HFF-Myc (cell line): ENCODE measurements around the gene GPX5.

Experiments
- DNase-seq: peaks from one replicate; pipeline ENCODE4 v3.0.0-alpha.2; 2011; ENCODE audit warnings: low read depth; ENCODE audit errors: extremely low read depth
- H3K4me3 ChIP-seq: replicated peaks from 2 replicates; pipeline ENCODE4 v1.5.1; 2011; ENCODE audit warnings: low read depth, mild to moderate bottlenecking, control low read depth, low read length
- CTCF ChIP-seq: IDR thresholded peaks from 2 replicates; pipeline ENCODE4 v1.5.1; 2012; ENCODE audit warnings: mild to moderate bottlenecking, low read depth, low read length, control low read depth; ENCODE audit errors: missing control alignments

The GPX5 gene

GRCh38 chr6:28568515-28569108 is 42.9 kb downstream of the GPX5 start:
- TF ChIP-seq CTCF, result no peak
- H3K4me3 ChIP-seq, result no peak overlapping the region
- no peak for DNase-seq

- no peak for DNase-seq
- no peak overlapping the region for H3K4me3 ChIP-seq
- no peak for TF ChIP-seq CTCF
These were observed 44.1 kb downstream of the GPX5 start for GRCh38 chr6:28569748-28570147.

- H3K4me3 ChIP-seq, result no peak overlapping the region
- DNase-seq, result no peak
- TF ChIP-seq CTCF, result no peak
These were observed 54.8 kb downstream of the GPX5 start for GRCh38 chr6:28580475-28580874.

- no peak for TF ChIP-seq CTCF
- no peak overlapping the region for H3K4me3 ChIP-seq
- DNase-seq, result no peak
These were observed 57.8 kb downstream of the GPX5 start for GRCh38 chr6:28583463-28583862.
